Sigmoid colon (tissue), 7 donors: ENCODE results near the gene FIBCD1. TPM values are rescaled to one million over a fixed set of nuclear protein-coding genes. Genes with fewer than 3 reads are reported as not detected.

Experiments
- DNase-seq: peaks from one replicate; pipeline ENCODE4 v3.0.0-alpha.2; 2019
- H3K27ac ChIP-seq, 4 donors: fragments of 200-600 bp; sonication (generic); one replicate each; pipeline ENCODE4 v1.5.1; 2016 to 2019; ENCODE audit warnings: mild to moderate bottlenecking in 1 of 4
- H3K27me3 ChIP-seq, 3 donors: fragments of 200-600 bp; sonication (generic); one replicate each; pipeline ENCODE4 v1.5.1; 2019; ENCODE audit warnings: mild to moderate bottlenecking in 1 of 3
- H3K36me3 ChIP-seq, 4 donors: fragments of 200-600 bp; sonication (generic); one replicate each; pipeline ENCODE4 v1.5.1; 2016 to 2019
- H3K4me1 ChIP-seq, 4 donors: fragments of 200-600 bp; sonication (generic); one replicate each; pipeline ENCODE4 v1.5.1; 2017 to 2019
- H3K4me3 ChIP-seq, 4 donors: fragments of 200-600 bp; sonication (generic); one replicate each; pipeline ENCODE4 v1.5.1; 2017 to 2019; ENCODE audit warnings: mild to moderate bottlenecking in 2 of 4, moderate library complexity in 1 of 4
- H3K9me3 ChIP-seq, 4 donors: fragments of 200-600 bp in 3 of 4; sonication (generic) in 3 of 4; one replicate each; pipeline versions ENCODE4 v1.5.1 to v1.6.1; 2013 to 2019
- EP300 ChIP-seq, 4 donors: sonication (generic); formaldehyde crosslinking; IDR thresholded peaks; one replicate each; pipeline ENCODE4 v1.6.1; 2017; ENCODE audit warnings: antibody characterized with exemption in 4 of 4
- POLR2A ChIP-seq, 2 donors: fragments of 450-650 bp; IDR thresholded peaks; one replicate each; pipeline ENCODE4 v1.6.1; 2016; ENCODE audit warnings: antibody characterized with exemption in 2 of 2, mild to moderate bottlenecking in 2 of 2, moderate library complexity in 2 of 2
- POLR2AphosphoS5 ChIP-seq, 4 donors: sonication (generic); formaldehyde crosslinking; IDR thresholded peaks; one replicate each; pipeline ENCODE4 v1.6.1; 2017; ENCODE audit warnings: antibody characterized with exemption in 4 of 4
- WGBS, 2 donors: extraction: QIAGEN DNeasy Blood & Tissue Kit; methylation state at CpG; one replicate each; pipeline ENCODE4 v1.1.7; 2013; 5-methylcytosine and 5-hydroxymethylcytosine counted together
- intact Hi-C: fragments of 100-400 bp; cut with DNase I; formaldehyde crosslinking; loops from one replicate; pipeline ENCODE4 v1.15.1; 2023
- polyA plus RNA-seq, 3 donors: library from polyadenylated mRNA; stranded (reverse); fragments of 200-250 nt; gene quantifications; one replicate each; pipeline ENCODE4 v1.2.3, GENCODE V29; 2013
- total RNA-seq, 4 donors: library from RNA; depleted of rRNA; stranded (reverse); fragments of >200 nt; gene quantifications; one replicate each; pipeline ENCODE4 v1.1.0, GENCODE V29; 2016
- TF ChIP-seq, protein P1 (sequence below), 4 experiments: fragments of 450-650 bp in 3 of 4; fragments of 200-600 bp in 1 of 4; IDR thresholded peaks; one replicate each; pipeline ENCODE4 v1.5.1; 2016 to 2019; ENCODE audit warnings: antibody characterized with exemption in 4 of 4, mild to moderate bottlenecking in 3 of 4, moderate library complexity in 2 of 4
- donor health status: healthy with polysubstance abuse.
- donor health status: Bipolar disorder and iron deficiency.
- donor health status: healthy.

Gene FIBCD1
- total and polyA plus RNA-seq, 7 donors: 0.36 to 11.9 (median 10.6) TPM; not detected in 3

DNA sequence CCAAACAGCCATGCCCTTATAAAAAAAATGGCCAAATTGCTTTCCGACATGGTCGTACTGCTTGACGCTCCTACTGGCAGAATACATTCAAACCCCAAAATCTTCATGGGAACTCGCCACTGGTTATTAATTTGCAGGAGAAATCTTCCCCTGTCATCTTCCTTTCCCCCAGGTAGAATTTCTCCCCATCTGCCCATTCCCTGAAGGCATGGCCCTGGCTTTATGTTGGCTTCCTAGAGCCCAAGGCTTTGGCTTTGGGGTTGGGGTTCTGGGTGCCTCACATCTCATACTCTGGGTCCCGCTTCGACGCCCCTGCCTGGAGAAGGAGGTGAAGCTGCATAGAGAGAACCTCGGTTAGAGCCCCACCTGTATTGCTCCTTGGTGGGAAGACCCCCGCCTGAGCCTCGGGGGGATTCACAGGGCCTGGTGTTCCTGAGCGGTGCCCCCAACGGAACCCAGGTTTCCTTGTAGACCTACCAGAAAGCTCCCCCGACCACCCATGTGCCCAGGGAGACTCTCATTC, 8.6 kb upstream of the FIBCD1 start:
- DNase-seq: no peak
- H3K4me3 ChIP-seq: no peak overlapping the region
- 67 to 82% methylated on average over 13 of the region's 13 CpGs for WGBS, 2 donors
- H3K9me3 ChIP-seq: no peaks in the 10 kb centered on the region
- no peak for TF ChIP-seq EP300 (IDR thresholded peaks at IDR 0.05)
- no peak for TF ChIP-seq POLR2A (IDR thresholded peaks at IDR 0.05)
- no peak for TF ChIP-seq POLR2AphosphoS5 (IDR thresholded peaks at IDR 0.05)
- TF ChIP-seq, protein P1, sequence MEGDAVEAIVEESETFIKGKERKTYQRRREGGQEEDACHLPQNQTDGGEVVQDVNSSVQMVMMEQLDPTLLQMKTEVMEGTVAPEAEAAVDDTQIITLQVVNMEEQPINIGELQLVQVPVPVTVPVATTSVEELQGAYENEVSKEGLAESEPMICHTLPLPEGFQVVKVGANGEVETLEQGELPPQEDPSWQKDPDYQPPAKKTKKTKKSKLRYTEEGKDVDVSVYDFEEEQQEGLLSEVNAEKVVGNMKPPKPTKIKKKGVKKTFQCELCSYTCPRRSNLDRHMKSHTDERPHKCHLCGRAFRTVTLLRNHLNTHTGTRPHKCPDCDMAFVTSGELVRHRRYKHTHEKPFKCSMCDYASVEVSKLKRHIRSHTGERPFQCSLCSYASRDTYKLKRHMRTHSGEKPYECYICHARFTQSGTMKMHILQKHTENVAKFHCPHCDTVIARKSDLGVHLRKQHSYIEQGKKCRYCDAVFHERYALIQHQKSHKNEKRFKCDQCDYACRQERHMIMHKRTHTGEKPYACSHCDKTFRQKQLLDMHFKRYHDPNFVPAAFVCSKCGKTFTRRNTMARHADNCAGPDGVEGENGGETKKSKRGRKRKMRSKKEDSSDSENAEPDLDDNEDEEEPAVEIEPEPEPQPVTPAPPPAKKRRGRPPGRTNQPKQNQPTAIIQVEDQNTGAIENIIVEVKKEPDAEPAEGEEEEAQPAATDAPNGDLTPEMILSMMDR (IDR thresholded peaks at IDR 0.05): no peak
- H3K27ac ChIP-seq: no peak overlapping the region
- peaks cover 0 to 6% (median 2%) of the 10 kb centered on the region in 3 donors for H3K27me3 ChIP-seq
- H3K36me3 ChIP-seq: no peaks in the 10 kb centered on the region
- no peaks in the 10 kb centered on the region for H3K4me1 ChIP-seq
- intact Hi-C loops: no loop called here

DNA sequence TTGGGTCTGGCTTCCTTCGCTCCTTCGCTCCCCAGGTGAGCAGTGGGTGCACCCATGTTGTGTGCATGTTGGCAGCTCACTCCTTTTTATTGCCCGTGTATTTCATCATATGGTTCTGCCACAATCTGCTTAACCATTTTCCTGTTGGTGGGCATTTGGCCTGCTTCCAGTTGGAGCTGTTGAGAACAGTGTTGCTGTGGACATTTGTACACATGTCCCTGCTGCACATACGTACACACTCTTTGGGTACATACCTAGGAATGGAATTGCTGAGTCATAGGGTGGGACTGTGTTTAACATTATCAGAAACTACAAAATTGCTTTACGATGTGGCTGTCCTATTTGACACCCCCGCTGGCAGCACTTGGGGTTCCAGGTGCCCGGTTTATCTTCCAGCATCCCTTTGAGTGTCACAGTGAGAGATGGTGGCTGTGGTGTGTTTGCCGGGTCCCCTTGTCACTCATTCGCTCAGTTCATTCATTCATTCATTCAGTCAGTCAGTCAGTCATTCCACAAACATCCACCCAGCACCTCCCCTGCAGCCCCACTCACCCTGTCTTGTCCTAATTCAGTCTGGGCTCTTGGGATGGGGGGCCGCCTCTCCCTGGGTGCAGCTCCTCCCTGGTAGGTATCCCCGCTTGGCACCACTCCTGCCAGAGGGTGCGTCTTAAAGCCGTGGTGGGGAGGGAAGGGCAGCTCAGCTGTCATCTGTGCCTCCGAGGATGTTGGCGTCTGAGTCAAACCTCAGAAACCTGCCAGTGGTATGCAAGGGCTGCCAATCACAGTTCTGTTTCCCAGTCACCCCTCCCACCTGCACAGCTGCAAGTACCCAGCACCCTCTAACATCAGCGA, 7.9 kb upstream of the FIBCD1 start:
- no peak for DNase-seq
- no peak overlapping the region for H3K27ac ChIP-seq
- no peaks in the 10 kb centered on the region for H3K36me3 ChIP-seq
- no peaks in the 10 kb centered on the region for H3K4me1 ChIP-seq
- TF ChIP-seq, protein P1 (IDR thresholded peaks at IDR 0.05): no peak
- no peak for TF ChIP-seq EP300 (IDR thresholded peaks at IDR 0.05)
- TF ChIP-seq POLR2A (IDR thresholded peaks at IDR 0.05): no peak
- TF ChIP-seq POLR2AphosphoS5 (IDR thresholded peaks at IDR 0.05): no peak
- WGBS, 2 donors: 13 to 50% methylated on average over 16 of the region's 16 CpGs
- peaks cover 2 to 7% (median 3%) of the 10 kb centered on the region in 3 donors for H3K27me3 ChIP-seq
- intact Hi-C loops: no loop called here
- no peak overlapping the region for H3K4me3 ChIP-seq
- H3K9me3 ChIP-seq: no peaks in the 10 kb centered on the region

DNA sequence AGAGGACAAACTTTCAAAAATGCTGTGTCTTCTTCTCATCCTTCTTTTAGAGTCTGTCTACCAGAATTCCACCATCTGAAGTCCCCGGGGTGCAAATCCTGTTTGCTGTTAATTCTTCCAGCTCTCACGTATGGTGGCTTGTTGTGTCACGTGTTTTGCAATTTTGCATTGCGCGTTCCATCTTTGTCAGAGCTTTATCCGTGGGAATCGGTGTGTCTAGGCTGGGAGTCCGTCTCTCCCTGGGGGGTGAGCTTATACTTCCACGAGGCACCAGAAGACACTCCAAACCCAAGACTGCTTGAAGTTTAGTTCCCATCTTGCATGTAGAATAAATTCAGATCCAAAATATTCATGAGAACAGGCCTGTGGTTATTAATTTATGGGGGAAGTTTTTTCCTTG, 6.1 kb upstream of the FIBCD1 start:
- Histone ChIP-seq H3K27me3 (peaks cover 8 to 25% (median 20%) of the 10 kb centered on the region in 3 donors), H3K4me1 (peaks cover 0 to 9% (median 5%) of the 10 kb centered on the region in 4 donors), H3K9me3 (no peaks in the 10 kb centered on the region), H3K36me3 (no peaks in the 10 kb centered on the region), H3K27ac (no peak overlapping the region), H3K4me3 (no peak overlapping the region)
- TF ChIP-seq POLR2AphosphoS5 (IDR thresholded peaks at IDR 0.05) (no peak), EP300 (IDR thresholded peaks at IDR 0.05) (no peak), POLR2A (IDR thresholded peaks at IDR 0.05) (no peak)
- TF ChIP-seq, protein P1 (IDR thresholded peaks at IDR 0.05): no peak
- WGBS, 2 donors: 92 to 94% methylated on average over 9 of the region's 9 CpGs
- no peak for DNase-seq
- intact Hi-C loops: no loop called here

DNA sequence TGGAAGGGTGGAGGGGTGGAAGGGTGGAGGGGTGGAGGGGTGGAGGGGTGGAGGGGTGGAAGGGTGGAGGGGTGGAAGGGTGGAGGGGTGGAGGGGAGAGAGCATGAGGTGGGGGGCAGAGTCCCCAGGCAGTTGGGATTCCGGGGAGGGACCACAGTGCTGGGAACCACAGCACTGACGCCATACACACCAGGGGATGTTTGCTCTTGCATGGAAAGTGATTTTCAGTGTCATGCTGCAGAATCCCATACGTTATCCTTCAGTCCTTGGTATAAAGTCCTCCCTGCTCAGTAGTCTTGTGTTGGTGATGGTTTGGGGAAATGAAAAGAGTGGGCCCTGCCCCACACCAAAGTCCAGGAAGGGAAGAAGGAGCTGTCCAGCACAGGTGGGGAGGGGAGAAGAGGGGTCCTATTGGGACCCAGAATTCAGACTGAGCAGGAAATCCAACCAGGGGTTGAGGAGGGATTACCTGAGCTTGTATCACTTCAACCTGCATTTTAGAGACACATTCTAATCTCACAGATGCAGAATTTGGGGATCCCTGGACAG, 5.5 kb upstream of the FIBCD1 start:
- peaks cover 13 to 31% (median 26%) of the 10 kb centered on the region in 3 donors for H3K27me3 ChIP-seq
- intact Hi-C loops: loop anchor here (5.0 kb wide), 1 partner anchor 77 kb away; no protein-coding TSS in a partner anchor

More for the DNA sequence above, 5.5 kb upstream of the FIBCD1 start:
- H3K4me1 ChIP-seq: peaks cover 0 to 15% (median 11%) of the 10 kb centered on the region in 4 donors
- TF ChIP-seq POLR2AphosphoS5 (IDR thresholded peaks at IDR 0.05) (no peak), POLR2A (IDR thresholded peaks at IDR 0.05) (no peak), EP300 (IDR thresholded peaks at IDR 0.05) (no peak)
- TF ChIP-seq, protein P1 (IDR thresholded peaks at IDR 0.05): no peak
- H3K36me3 ChIP-seq: no peaks in the 10 kb centered on the region
- no peaks in the 10 kb centered on the region for H3K9me3 ChIP-seq
- 55 to 57% methylated on average over 3 of the region's 3 CpGs for WGBS, 2 donors
- no peak overlapping the region for H3K4me3 ChIP-seq
- H3K27ac ChIP-seq: no peak overlapping the region
- no peak for DNase-seq
